GM21619 (cell line): ENCODE data around the gene SNRPD2.
"Not testable (repeated sequence)": the region's sequence is repeated elsewhere in the genome, so short reads cannot be mapped to it uniquely, and the experiment has no call there.

ENCODE experiments used
- ATAC-seq: cut with Tn5 transposase; IDR thresholded peaks from one replicate; pipeline ENCODE4 v1.9.1; 2021; ENCODE audit not compliant: unreplicated experiment

Gene SNRPD2

DNA sequence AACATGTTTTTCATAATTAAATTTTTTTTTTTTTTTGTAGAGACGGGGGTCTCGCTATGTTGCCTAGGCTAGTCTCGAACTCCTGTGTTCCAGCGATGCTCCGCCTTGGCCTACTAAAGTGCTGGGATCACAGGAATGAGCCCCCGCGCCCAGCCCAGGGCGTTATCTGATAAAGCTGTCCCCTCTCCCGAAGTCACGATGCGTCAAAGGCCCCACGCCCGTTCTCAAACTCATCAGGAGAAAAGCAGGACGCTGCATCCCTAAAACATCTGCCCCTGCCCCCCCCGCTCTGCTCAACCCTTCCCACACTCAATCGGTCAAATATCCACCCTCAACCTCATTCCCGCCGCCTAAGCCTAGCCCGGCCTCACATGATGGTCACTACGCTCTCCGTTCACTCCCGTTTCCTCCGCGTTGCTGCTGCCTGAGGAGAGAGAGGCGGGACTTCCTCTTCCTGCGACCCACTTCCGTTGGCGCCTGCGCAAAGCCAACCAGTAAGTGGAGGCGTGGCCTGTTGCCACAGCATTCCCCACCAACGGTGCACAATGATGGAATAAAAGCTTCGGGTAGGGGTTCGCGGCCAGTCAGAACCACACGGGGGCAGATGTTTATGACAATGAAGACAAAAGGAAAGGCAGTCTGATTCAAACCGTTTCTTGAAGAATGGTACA lies at the start of gene SNRPD2:
Gene SNRPD2, minus strand, starts transcription at position 438 of the 671 bp plus-strand sequence. Its CDS starts 65 bp downstream, at position 373.
- ATAC-seq, result peak; percentile 45

DNA sequence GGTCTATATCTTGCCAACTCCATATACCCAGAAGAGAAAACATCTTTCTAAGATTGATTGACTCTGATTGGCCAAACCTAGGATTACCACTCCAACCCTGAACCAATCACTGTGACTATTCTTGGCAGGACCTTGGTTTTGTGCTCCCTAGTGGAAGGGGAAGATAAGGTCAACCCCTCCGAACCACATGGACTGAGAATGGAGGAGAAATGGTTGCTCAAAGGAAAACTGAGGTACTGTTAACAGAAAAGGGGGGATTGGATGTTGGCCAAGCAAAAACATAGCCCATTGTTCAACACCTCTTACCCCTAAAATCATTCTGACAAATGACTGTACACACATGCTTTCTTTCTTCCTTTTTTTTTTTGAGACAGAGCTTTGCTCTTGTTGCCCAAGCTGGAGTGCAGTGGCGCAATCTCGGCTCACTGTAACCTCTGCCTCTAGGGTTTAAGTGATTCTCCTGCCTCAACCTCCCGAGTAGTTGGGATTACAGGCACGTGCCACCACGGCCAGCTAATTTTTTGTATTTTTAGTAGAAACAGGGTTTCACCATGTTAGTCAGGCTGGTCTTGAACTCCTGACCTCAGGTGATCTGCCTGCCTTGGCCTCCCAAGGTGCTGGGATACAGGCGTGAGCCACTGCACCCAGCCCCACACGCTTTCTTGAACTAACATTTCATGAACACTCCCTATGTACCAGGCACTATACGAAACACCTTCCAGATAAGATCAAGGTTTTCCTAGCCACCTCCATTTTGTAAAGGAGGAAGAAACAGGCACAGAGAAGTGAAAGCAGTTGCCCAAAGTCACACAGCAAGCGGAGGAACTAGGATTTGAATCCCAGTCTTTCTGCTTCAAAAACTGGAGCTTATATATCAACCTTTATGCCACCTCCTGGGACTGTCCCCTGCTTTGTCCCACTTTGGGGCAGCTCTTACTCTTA lies 48.0 kb upstream of the SNRPD2 start:
- no peak for ATAC-seq

DNA sequence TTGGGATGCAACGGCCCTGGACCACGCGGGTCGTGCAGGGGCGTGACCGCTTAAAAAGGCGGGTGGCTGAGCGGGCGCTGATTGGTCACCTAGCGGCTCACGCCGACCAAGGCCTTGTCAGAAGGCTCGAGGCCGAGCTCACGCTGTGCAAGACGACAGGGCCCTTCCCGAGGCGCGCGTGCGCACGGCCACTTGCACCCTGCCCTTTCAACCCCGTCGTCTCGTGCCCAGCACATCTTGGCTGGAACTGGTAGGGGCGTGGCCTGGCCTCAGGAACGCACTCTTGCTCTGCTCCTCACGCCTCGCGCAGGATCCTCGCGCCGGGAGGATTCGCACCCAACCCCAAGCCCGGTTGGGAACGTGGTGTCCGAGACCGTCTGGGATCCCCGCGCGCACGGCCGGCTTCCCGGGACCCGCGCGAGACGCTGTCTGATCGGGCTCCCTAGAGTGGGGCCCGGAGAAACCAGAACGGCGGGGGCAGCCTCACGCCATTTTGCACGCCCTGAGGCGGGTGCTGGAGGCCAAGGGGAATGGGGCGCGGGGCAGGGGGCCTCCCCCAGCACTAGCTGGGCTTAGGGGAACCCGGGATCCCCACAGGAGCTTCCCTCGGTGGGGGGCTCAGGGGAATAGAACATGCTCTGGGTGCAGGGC lies 41.5 kb upstream of the SNRPD2 start, which contains the start of gene MEIOSIN:
Gene MEIOSIN, plus strand, starts transcription at position 280 of the 651 bp plus-strand sequence. CDS start 1,938 bp downstream, outside the sequence.
- ATAC-seq, result no peak

DNA sequence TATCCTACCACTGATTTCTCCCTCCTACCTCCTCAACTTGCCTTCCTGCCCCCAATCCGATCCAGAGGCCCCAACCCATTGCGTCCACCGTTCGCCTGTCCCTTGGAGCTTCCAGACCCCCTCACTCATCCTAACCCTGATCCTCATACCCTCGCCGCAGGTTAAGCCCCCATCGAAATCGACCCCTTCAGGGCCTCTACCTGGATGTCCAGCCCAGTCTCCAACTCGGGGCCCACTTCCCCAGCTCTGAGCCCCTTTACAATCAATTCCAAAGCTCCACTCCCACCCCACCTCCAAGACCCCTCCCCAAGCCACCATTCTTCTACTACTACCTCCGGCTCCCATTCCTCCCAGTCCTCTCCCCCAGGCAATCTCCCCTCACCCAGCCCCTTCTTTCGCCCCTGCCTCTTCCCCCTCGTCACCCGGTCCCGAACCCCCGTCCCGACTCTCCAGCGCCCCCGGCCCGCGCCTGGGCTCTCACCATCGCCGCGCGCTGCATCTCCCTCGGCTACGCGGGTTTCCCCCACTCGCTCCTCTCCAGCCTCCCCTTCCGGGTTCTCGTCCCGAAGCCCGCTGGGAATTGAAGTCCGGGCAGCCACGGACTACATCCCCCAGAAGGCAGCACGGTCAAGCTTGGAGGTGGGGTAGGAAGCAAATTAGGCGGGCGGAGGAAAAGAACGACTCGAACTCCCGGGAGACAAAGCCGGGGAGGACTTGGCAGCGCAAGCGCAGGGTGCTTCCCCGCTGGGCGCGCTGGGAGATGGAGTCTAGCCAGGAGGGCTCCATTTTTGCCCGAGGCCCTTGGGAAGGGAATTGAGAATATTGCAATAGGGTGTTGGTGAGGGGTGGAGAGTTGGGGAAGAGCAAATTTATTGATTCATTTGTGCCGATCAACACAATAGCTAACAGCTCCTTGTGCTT lies 38.9 kb upstream of the SNRPD2 start, which contains the start of gene FBXO46:
Gene FBXO46, minus strand, starts transcription at position 529 of the 921 bp plus-strand sequence. CDS start 17,401 bp downstream, outside the sequence.
- ATAC-seq, result peak; percentile 94

DNA sequence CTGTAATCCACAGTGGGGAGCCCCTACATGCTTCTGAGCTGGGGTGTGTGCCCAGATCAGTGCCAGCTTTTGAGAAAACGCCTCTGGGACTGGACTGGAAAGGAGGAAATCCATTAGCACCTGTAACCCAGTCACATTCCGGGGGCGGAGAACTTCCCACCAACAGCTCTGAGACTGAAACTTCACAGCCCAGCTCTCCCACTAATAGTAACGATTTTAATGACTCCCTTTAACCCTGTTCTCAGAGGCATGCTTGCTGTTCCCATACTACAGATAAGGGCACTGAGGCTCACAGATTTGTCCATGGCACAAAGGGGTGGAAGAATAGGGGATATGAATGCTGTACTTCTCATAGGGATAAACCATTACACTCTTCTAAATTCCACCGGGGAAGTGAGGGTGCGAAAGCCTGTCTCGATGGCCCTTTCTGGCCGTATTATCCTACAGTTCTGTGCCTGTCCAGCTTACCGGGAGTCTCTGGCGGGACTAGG lies 38.1 kb upstream of the SNRPD2 start:
- no peak for ATAC-seq

DNA sequence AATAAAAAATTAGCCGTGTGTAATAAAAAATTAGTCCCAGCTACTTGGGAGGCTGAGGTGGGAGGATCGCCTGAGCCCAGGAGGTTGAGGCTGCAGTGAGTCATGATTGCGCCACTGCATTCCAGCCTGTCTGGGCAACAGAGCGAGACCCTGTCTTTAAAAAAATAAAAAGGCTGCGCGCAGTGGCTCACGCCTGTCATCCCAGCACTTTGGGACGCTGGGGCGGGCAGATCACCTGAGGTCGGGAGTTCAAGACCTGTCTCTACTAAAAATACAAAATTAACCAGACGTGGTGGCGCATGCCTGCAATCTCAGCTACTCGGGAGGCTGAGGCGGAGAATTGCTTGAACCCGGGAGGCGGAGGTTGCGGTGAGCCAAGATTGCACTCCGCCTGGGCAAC lies 36.9 kb upstream of the SNRPD2 start:
- ATAC-seq, result not testable (repeated sequence)

DNA sequence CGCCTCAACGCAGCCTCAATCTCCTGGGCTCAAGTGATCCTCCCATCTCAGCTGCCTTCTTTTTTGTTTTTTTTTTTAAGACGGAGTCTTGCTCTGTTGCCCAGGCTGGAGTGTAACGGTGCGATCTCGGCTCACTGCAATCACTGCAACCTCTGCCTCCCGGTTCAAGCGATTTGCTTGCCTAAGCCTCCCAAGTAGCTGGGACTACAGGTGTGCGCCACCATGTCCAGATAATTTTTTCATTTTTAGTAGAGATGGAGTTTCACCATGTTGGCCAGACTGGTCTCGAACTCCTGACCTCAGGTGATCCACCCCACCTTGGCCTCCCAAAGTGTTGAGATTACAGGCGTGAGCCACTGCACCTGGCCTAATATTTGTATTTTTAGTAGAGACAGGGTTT lies 28.3 kb upstream of the SNRPD2 start:
- ATAC-seq, result not testable (repeated sequence)

DNA sequence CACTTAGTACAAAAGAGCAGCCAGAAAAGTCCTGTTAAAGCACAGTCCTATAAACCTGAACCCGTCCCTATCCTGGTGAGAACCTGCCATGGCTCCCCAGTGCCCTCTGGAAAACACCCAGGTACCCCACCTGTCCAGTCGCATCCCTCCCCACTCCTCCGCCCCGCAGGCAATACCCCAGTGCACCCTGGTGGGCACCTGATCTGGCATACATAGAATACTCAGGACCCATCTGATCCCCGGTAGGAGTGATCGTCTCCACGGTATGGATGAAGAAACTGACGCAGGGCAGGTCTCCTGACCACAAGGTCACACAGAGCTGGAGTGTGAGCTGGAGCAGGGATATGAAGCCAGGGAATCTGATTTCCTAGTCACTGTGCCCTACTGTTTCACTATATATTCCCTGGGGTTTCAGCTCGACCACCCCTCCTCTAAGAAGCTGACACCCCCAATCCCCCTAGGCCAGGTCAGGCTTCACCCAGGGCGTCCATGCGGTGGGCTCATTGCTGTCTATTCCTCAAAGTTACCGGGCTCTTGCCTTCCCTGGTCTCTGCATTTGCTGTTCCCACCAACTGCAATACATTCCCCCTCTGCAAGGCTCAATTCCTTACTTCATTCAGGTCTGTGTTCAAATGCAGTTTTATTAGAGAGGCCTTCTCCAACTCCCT lies 26.4 kb upstream of the SNRPD2 start:
- ATAC-seq, result no peak

DNA sequence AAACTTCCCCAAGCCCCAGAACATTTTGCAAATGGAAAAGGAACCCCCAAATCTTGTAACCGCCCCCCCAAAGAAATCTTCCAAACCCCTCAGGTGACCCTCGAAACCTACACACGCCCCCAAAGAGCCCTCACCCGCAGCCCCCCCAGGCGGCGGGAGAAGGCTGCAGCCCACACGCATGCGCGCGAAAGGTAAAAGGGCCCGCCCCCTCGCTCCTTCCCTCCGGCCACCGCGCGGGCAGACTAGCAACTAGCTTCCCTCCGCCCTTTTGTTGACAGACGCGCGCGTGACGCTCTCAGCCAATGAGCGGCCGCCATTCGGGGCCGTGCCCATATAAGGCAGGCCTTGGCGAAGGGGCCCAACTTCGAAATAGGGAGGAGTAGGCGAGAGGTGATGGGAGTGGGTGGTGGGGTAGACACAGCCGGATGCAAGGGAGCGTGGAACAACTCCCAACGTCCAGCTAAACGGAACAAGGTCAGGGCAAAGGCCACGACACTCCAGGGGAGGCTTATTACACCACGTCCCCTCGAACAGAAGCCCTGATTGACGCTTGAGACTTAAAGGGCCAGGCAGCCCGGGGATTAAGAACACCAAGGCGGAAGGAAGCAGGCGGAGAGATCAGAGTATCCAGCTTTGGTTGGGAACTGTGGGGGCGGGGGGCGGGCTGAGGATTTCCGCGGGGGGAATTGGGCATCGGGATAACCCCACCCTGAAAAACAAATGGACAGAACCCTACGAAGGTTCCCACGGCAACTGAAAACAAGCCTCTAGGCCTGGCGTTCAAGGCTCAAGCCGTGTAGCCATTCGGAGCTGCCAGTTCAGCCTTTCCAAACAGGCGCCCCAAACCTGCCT lies 25.6 kb upstream of the SNRPD2 start:
- ATAC-seq, result peak; percentile 91

DNA sequence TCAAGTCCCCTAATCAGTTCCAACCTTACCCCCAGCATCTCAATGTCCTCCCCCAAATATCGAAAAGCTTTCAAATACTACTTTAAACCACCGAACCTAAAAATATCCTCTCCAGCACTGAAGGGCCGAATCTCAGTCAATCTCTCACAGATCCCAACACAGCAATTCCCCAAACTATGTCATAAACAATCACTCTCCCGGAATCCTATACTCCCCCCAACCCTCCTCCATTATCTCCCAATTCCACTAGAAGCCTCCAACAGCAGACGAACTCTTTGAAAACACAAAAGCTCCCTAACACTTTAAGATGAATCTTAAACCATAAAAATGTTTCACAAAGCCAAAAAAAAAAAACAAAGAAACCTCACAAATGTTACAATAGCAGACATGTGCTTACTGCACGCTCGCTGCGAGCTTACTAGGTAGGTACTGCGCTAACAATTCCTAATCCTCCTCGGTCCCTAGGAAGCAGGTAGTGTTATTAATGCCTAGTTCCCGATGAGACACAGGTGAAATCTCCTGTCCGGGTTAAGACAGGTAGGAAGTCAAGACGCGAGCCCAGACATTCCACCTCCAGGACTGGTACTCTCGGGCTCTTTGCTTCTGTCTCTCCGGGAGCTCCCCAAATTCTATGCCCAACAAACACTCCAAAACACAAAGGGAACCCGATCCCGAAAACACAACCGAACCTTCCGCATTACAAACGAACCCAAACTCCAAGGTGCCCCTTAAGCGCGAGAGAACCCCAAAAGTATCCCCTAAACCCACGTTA lies 24.8 kb upstream of the SNRPD2 start:
- no peak for ATAC-seq

DNA sequence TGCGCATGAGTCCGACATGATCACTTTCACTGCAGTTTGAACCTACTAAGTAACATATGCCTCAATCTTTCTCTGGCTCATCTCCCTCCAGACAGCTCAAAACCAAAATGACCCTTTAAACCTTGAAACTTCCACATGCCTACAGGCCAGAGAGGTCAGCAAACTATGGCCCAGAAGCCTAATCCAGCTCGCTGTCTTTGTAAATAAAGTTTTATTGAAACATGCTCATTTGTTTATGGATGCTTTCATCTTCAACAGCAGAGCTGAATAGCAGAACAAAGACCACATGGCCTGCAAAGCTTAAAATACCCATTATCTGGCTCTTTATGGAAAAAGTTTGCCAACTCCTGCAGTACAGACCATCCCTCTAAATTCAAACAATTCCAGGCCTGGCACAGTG lies 23.4 kb upstream of the SNRPD2 start:
- no peak for ATAC-seq

DNA sequence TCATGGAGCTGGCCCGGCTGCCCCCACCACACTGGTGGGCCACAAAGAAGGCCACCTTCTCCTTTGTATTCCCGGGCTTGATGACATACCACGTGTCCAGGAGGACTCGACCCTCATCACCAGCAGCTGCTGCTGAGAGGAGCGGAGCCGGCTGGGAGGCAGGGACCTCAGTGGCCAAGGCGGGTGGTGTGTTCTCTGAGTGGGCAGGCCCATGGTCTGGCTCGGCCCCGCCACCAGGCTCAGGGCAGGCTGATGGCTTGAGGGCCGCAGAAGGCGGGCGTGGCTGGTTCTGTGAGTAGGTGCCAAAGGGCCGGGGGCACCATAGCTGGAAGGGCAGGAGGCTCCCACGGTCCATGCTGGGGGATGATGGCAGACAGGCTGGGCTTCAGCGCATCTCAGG lies 21.4 kb upstream of the SNRPD2 start:
- no peak for ATAC-seq

DNA sequence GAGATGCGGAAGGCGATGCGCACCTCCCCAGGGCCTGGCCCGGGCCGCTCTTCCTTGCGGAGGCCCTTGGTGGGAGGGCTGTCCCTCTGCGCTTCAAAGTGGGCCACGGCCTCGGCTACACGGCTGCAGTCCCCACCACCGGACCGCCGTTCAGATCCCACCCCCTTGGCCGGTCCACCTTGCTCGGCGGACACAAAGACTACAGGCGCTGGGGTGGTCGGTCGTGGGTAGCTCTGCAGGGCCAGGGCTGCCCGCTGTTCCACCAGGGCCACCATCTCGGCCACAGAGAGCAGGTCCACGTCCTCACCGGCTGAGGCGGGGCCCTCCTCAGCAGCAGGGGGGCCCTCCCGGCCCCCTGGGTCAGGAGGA lies 20.9 kb upstream of the SNRPD2 start:
- ATAC-seq, result no peak

DNA sequence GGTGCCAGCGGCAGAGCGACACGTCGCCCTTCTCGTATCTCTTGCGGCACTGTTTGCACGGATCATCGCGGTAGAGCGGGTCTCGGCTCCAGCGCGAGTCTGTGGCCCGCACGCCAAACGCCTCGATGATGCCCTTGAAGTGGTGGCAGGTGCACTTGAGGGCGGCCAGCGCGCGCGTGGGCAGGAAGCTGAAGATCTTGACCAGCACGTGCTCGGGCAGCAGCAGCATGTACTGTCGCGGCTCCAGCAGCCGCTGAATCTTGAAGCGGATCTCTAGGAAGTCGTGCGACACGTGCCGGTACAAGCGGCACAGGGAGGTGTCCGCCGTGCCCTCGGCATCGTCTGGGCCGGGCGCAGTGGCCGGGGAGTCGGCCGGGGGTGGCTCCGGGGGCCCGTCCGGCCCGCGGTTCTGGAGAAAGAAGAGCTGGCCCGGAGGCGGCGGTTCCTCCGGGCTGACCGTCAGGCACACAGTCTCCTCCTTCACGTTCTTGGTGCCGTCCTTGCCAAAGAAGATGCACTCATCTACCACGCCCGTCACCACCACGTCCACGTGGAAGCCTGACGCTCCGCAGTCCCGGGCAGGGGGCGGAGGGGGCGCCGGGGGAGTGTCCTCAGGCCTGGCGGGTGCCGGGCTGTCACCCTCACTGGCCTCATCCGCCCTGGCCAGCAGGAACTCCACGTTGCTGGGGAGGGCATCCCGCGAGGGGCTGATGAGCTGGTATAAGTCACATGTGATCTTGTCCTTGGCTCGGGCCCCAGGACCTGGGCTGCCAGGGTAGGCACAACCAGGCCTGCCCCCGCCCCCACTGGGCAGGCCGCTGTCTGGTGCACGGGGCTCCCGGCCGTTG lies 20.3 kb upstream of the SNRPD2 start:
- ATAC-seq, result no peak

DNA sequence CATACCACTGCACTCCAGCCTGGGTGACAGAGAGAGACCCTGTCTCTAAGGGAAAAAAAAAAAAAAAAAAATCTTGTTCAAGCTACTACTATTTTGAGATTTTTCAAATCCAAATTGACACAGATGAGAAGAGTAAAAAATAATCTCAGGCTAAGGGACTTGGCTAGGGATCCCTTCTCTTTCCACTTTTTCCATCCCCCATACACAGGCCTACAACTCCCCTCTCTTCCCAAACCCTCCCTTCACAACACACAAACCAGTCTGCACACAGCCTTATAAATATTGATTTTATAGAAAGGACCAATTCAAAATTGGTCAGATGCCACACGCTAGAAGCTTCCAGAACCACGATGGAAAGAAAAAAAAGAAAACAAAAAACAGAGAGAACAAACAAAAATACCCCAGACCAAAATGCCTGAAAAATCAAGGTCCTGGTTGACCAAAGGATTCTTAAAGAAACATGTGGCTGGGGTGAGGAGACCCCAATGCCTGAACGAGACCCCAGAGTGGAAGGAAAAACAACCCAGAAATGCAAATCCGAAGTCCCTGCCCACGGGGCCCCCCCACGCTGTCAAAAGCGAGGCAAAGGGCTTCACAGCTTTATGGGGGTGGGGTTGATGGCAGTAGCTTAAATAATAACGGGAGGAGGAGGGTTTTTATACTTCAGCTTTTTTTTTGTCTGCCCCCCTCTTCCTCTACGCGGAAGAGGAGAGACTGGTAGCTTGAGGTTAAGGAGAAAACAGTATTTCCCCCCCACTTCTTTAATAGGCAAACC lies 18.8 kb upstream of the SNRPD2 start:
- no peak for ATAC-seq

DNA sequence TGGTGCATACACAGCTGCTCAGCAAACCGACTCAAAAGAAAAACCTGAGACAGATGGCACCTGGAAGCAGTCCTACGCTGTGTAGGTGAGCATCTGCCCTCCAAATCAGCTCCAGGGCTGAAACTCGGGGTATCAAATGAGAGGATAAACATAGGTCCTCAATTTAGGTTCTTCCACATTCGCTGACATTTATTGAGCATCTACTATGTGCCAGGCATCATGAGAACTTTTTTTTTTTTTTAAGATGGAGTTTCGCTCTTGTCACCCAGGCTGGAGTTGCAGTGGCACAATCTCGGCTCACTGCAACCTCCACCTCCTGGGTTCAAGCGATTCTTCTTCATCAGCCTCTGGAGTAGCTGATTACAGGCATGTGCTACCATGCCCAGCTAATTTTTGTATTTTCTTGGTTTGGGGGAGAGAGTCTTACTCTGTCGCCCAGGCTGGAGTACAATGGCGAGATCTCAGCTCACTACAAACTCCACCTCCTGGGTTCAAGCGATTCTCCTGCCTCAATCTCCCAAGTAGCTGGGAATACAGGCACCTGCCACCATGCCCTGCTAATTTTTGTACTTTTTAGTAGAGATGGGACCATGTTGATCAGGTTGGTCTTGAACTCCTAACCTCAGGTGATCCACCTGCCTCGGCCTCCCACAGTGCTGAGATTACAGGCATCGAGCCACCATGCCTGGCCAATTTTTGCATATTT lies 14.1 kb upstream of the SNRPD2 start:
- no peak for ATAC-seq
